Measurements from ENCODE around the gene MPPED1.

Gene MPPED1

GRCh38 chr22:43428005-43428485 lies 16.2 kb downstream of the MPPED1 start:
- no peak for TF ChIP-seq TEAD4 (IDR thresholded peaks at IDR 0.05)
- no peak for TF ChIP-seq NFIC (IDR thresholded peaks at IDR 0.05)
- TF ChIP-seq, protein P1, sequence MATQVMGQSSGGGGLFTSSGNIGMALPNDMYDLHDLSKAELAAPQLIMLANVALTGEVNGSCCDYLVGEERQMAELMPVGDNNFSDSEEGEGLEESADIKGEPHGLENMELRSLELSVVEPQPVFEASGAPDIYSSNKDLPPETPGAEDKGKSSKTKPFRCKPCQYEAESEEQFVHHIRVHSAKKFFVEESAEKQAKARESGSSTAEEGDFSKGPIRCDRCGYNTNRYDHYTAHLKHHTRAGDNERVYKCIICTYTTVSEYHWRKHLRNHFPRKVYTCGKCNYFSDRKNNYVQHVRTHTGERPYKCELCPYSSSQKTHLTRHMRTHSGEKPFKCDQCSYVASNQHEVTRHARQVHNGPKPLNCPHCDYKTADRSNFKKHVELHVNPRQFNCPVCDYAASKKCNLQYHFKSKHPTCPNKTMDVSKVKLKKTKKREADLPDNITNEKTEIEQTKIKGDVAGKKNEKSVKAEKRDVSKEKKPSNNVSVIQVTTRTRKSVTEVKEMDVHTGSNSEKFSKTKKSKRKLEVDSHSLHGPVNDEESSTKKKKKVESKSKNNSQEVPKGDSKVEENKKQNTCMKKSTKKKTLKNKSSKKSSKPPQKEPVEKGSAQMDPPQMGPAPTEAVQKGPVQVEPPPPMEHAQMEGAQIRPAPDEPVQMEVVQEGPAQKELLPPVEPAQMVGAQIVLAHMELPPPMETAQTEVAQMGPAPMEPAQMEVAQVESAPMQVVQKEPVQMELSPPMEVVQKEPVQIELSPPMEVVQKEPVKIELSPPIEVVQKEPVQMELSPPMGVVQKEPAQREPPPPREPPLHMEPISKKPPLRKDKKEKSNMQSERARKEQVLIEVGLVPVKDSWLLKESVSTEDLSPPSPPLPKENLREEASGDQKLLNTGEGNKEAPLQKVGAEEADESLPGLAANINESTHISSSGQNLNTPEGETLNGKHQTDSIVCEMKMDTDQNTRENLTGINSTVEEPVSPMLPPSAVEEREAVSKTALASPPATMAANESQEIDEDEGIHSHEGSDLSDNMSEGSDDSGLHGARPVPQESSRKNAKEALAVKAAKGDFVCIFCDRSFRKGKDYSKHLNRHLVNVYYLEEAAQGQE (IDR thresholded peaks at IDR 0.05; ENCODE audit: low read depth): no peak
- no peak for TF ChIP-seq TAF1 (IDR thresholded peaks at IDR 0.05; ENCODE audit: low read depth)

DNA sequence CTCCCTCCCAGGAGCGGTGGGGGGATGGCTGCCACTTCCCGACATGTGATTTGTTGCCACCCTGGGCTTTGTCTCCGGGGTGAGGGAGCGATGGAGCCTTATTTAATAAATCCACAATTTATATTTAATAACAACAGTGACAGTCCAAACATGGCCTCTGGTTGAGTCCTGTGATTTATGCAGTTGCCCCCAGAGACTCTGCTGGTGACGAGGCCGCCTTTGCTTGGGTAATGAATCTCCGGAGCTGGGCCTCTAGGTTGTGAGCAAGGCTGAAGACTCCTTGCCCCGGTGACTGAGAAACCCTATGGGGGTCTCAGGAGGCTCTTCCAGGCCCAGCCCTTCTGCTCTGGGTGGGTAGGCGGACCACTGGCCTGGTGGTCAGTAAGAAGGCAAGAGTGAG lies 16.7 kb downstream of the MPPED1 start:
- TF ChIP-seq CREB1 (IDR thresholded peaks at IDR 0.05; ENCODE audit: low read depth) (no peak), RAD21 (IDR thresholded peaks at IDR 0.05; ENCODE audit: low read depth) (no peak), TCF12 (IDR thresholded peaks at IDR 0.05; ENCODE audit: low read depth) (no peak), ZBTB7A (IDR thresholded peaks at IDR 0.05; ENCODE audit: low read depth) (no peak), CEBPB (IDR thresholded peaks at IDR 0.05) (no peak), NFIC (IDR thresholded peaks at IDR 0.05) (no peak), YY1 (IDR thresholded peaks at IDR 0.05; ENCODE audit: low read depth) (no peak), MAX (IDR thresholded peaks at IDR 0.05) (no peak), TEAD4 (IDR thresholded peaks at IDR 0.05) (no peak), FOXM1 (IDR thresholded peaks at IDR 0.05; ENCODE audit: borderline replicate concordance, low read depth) (no peak)

DNA sequence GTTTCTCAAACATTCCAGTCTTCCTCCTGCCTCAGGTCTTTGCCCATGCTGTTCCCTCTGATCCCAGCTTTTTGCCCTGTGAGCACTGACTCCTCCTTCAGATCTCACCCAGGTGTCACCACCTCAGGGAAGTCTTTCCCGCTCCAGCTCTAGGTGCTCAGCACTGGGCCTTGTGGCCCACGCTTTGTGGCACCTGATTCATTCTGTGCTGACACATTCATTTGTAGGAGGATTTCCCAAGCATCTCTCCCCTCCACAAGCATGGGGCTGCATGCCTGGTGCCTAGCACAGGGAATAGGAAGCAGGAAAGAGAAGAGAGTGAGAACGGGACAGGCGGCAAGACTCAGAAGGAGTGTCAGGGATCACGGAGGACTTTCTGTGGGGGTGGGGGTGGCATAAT lies 17.6 kb downstream of the MPPED1 start:
- TF ChIP-seq, protein P2, sequence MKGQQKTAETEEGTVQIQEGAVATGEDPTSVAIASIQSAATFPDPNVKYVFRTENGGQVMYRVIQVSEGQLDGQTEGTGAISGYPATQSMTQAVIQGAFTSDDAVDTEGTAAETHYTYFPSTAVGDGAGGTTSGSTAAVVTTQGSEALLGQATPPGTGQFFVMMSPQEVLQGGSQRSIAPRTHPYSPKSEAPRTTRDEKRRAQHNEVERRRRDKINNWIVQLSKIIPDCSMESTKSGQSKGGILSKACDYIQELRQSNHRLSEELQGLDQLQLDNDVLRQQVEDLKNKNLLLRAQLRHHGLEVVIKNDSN (IDR thresholded peaks at IDR 0.05): no peak
- TF ChIP-seq RAD21 (IDR thresholded peaks at IDR 0.05; ENCODE audit: low read depth) (no peak), TEAD4 (IDR thresholded peaks at IDR 0.05) (no peak), YY1 (IDR thresholded peaks at IDR 0.05; ENCODE audit: low read depth) (no peak), CEBPB (IDR thresholded peaks at IDR 0.05) (no peak), TAF1 (IDR thresholded peaks at IDR 0.05; ENCODE audit: low read depth) (no peak), ZBTB7A (IDR thresholded peaks at IDR 0.05; ENCODE audit: low read depth) (no peak), EGR1 (IDR thresholded peaks at IDR 0.05) (no peak), TCF12 (IDR thresholded peaks at IDR 0.05; ENCODE audit: low read depth) (no peak), FOXM1 (IDR thresholded peaks at IDR 0.05; ENCODE audit: borderline replicate concordance, low read depth) (no peak), CREB1 (IDR thresholded peaks at IDR 0.05; ENCODE audit: low read depth) (no peak), EP300 (IDR thresholded peaks at IDR 0.05; ENCODE audit: borderline replicate concordance) (no peak), MAX (IDR thresholded peaks at IDR 0.05) (no peak), NFIC (IDR thresholded peaks at IDR 0.05) (no peak)
- TF ChIP-seq, protein P1 (IDR thresholded peaks at IDR 0.05; ENCODE audit: low read depth): no peak

- TF ChIP-seq FOXM1 (IDR thresholded peaks at IDR 0.05; ENCODE audit: borderline replicate concordance, low read depth) (no peak), EGR1 (IDR thresholded peaks at IDR 0.05) (no peak), TCF12 (IDR thresholded peaks at IDR 0.05; ENCODE audit: low read depth) (no peak), TEAD4 (IDR thresholded peaks at IDR 0.05) (no peak)
Measured at GRCh38 chr22:43431808-43432554, 20.2 kb downstream of the MPPED1 start.

GRCh38 chr22:43432883-43433415 lies 21.1 kb downstream of the MPPED1 start:
- TF ChIP-seq CREB1 (IDR thresholded peaks at IDR 0.05; ENCODE audit: low read depth) (no peak), TCF12 (IDR thresholded peaks at IDR 0.05; ENCODE audit: low read depth) (no peak), ZBTB7A (IDR thresholded peaks at IDR 0.05; ENCODE audit: low read depth) (no peak), EP300 (IDR thresholded peaks at IDR 0.05; ENCODE audit: borderline replicate concordance) (no peak), TEAD4 (IDR thresholded peaks at IDR 0.05) (no peak)
- TF ChIP-seq, protein P2 (IDR thresholded peaks at IDR 0.05): no peak
